Superior temporal gyrus (tissue), 1 donor: ENCODE results near the gene ATF5.
A peak's percentile ranks its signal among the peaks of the same experiment; 100 is the strongest.

Experiments
- DNase-seq: peaks from one replicate; pipeline ENCODE4 v3.0.0-alpha.2; 2016; ENCODE audit errors: extremely low spot score

Gene ATF5

DNA sequence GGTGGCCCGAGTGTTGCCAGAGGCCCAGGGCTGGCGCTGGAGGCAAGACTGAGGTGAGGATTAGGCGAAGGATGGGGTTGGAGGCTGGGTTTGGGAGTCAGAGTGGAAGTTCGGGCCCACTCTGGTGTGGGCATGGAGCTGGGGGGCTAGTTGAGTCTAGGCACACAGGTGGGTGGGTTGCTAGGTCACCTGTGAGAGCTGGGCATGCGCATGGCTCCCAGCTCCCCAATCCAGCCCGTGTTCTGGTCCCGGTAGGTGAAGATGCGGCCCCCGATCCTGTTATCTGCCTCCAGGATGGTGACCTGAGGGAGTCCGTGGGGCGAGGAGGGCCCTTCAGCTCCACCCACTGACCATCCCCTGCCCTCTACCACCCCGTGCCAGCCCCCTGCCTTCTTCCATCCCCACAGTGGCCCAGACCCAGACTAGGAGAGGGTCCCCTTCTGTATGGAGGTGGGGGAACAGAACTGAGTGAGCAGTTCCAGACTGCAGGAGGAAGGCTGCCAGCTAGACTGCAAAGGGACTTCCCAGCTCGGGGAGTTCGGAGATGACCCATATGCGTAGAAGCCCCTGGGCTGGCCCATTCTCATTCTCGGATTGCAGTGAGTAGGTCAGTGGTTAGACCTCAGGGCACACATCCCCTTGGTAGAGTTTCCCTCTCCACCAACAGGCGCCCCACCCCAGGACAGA lies 34.0 kb upstream of the ATF5 start:
- no peak for DNase-seq

DNA sequence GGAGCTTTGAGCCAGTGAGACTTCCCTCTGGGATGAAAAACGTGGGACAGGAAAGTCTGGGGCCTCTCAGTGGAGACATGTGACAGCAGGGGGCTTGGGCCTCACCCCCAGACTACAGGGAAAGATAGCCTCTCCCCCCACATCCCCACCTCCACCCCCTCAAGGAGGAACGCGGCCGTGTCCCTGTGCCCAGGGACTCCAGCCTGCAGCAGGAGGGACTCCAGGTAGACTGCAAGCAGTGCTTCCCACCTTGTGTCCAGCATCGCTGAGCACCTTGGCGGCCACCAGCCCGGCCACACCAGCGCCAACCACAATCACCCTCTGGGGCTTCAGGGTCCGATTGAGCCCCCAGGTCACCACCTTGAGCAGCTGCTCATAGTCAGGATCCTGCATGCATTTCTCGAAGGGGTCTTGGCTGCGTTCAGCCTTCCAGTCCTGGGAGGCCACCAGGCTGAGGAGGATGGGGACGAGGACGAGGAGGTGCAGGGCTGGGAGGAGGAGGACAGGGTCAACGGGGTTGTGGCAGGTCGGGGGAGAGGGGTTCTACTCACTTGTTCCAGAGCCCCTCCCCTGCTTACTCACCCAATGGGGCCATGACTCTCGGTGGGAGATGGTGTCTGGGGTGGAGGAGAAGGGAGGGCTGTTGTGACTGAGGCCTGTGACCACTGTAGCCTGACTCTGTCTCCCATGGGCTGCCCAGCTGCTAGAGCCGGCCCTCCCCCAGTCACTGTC lies 33.3 kb upstream of the ATF5 start:
- no peak for DNase-seq

DNA sequence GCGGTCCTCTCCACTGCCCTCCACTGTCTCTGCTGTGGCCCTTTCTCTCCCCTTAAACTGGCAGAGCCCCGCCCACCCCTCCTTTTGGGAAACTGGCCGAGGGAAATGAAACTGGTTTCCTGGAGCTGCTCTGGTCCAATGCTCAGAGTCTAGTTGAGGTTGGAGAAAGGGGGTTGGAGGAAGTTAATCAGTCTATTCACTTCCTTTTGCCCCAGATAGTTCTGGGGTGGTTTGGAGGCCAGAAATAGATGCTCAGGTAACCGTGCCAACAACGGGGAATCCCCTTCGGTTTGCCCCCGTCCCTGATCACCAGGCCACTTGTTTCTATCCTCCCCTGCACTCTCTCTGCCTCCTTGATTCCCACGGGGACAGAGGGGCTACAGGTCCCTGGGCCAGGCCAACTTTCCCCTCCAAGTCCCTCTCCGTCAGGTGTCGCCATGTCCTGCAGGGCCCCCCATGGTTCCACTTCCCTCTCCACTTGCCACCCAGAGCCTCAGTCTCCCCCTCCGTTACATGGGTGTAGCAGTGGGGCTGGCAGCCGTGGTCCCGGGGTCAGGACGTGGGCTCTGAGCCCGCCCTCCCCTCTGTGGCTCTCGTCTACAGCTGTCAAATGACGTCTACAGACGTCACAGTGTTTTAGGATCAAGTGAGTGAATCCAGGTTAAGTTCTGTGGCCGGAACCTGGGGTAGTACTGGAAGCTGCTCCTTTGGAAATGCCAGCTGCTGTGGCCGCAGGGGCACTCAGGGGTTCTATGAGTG lies 32.0 kb upstream of the ATF5 start, which contains the start of gene IL4I1:
Gene IL4I1 (minus strand): TSS at position 25 of the 759 bp plus-strand sequence. CDS start 727 bp downstream, outside the sequence.
- no peak for DNase-seq

DNA sequence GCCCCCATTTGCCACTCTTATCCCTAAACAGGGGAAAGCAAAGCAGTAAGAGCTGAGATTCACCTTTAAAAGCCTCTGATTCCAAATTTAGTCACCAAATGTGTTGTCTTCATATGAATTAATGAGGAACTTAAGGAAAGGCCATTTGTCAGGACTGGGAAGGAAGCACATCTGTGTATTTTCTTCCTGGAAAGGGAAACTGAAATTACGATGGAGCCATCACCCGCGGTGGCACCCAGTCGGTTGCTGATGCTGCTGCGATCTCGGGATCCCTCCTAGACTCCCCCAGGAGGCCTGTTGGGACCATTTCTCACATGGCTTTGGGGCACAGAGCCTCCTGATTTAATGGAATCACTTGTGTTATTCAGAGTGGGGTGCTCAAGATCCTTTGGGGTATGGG lies 24.9 kb upstream of the ATF5 start:
- DNase-seq, result no peak

DNA sequence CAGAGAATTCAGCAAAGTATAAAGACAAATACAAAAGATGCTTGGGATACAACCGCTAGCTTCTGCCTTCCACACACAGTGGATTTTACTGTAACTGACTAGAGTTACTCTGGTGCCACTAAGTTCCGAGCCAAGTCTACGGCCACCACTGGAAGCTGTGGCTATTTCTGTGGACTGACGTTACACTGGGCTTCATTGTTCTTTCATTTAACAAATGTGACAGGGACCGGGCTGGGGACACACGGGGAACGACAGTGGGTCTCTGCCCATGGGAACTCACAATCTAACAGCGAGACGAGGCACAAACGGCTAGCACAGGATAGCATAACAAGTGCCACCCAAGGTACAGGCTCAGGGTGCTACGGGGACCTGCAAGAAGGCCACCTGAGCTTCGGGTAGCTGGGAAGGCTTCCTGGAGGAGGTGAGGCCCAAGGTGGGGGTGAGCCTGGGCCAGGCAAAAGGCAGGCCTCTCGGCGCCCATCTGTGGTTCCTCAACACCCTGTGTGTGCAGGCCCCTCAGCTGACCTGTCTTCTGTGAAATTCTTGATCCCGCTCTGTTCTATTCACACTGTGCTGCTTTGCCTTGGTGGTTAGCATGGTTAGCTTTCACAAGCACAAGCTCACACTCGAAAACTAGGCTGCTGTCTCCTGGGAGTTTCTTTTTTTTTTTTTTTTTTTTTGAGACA lies 22.0 kb upstream of the ATF5 start:
- DNase-seq, result peak; percentile 71

DNA sequence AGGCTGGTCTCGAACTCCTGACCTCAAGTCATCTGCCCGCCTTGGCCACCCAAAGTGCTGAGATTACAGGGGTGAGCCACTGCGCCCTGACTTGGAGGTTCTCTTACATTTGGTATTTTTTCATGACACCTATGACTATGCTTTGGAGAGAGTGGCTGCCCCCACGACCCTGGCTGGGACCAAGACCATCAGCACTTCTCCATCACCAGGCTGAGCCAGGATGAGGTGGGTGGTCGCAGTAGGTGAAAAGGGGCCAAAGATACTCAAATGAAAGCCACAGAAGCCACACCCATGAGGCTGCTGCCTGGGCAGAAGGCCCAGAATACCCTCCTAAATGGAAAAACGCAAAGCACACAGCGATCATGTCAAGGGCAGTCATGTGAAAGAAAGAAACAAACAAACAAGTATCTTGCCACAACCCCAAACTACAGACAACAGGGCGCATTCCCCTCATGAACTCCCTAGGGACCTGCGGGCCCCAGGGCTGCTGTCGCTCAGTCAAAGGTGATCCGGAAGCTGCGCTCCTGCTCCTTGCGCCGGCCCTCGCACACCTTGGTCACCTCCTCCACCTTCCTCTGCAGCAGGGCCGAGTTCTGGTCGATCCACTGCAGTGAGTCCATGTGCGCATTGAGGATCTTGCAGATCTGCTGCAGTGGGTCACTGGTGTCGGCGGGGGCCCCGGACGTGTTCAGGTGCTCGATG lies 21.1 kb upstream of the ATF5 start:
- no peak for DNase-seq

DNA sequence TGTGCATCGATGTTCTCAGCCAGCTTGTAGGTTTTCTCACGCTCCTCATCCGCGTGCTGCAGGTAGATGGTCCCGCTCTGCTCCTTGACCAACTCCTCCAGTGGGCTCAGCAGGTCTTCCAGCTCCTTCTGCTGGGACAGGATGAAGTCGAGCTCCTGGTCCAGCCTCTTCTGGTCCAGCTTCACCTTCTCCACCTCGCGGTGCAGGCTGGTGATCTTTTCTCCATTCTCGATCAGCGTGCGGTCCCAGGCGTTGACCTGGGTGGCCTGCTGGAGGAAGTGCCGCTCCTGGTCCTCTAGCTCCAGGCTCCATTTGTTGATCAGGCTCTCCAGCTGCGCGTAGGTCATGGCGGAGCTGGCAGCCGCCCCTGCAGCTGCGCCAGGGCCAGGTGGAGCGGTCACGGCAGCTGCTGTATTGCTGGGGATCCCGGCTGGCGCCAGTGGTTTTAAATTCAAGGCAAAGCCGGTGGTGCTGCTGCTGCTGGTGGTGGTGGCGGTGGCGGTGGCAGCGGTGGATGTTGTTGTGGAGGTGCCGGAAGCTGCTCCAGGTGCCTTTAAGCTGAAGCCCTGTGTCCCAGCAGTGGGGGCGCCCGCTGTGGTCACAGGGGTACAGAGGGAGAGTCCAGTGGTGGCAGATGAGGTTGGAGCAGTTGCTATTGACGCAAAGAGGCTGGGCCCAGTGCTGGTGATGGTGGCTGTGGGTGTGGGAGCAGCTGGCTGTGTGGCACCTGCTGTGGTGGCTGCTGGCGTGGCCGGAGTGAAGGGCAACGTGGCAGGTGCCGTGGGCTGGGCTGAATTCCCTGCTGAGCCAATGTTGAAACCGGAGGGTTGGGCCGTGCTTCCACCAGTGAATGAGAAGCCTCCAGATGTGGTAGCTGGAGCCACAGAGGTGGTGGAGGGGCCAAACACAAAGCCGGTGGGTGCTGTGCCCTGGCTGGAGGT lies 20.3 kb upstream of the ATF5 start:
- DNase-seq, result no peak

DNA sequence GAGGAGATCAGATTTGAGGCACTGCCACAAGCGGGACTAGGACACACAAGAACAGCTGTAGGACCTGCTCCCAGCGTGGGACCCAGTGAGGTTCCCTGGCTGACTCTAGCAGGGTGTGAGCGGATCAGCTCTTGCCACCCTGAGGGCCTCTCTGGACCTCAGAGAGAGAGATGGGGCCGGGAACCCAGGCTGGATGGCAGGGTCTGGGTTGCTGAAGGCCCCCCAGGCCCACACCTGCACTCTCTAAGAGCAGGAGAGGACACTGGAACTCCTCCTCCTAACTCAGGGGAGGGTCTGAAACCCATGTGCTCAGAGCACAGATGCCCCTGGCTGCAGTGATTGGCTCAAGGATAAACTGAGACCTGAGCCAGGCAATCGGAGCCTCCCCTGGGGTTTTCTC lies 18.8 kb upstream of the ATF5 start:
- no peak for DNase-seq

DNA sequence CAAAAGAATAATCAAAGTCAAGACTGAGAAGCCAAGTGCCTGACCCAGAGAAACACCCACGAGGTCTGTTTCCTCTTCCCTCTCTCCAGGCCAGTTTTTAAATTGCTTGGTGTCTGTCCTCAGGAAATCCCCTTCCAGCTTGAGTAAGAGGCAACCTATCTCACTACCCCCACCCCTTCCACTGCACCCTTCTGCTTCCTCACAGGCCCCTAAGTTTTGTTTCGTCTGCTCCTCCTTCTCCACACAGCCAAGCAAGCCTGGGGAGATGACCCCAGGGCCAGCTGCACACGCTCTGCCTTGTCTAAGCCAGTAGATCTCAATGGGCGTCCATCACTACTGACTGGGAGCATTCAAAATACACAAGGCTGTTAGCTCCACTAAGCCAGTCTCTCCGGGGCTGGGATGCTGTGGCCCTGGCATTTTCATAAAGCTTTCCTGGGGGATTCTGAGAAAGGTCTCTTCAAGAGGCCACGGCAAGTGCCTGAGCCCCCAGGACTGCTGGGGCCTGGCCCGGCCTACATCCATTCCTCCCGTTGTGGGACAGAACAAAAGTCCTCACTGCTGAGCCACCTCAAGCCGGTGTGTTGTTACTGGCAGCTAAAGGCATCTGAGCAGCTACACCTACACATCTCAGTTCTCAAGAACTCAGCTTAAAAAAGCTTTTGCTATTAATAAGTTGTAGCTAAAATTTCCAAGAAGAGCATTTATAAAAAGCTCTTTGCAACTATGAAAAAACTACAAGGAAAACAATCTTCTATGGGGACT lies 17.4 kb upstream of the ATF5 start:
- DNase-seq, result peak; percentile 51

DNA sequence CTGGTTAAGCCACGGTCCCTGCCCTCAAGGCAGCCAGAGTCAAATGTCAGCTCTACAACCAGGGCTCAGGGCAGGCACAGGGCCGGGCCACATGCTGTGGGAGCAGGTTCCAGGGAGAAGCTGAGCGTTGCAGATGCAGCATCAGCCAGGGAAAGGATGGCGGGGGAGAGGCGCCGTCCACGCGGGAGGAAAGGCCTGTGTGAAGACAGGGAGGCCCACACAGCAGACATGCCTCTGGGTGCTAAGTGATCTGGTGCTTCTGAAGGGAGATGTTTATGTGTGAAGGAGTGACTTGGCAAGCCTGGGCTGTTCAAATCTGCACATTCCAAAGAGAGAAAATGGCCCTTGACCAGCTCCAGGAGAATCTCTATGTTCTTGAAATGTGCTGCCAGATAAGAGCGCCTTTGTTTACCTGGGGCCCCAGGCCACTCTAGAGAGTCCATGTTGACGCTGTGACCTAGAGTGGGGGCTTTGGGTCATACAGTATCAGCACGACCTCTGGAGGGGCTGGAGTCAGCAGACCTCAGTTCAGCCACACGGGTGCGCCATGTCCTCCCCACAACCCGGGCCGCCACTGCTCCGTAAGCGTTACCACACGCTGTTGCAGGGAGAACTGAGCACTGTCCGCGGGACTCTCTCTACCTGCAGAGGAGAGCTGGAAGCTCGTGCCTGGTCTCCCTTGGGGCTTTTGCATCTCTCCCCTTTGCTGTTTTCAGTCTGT lies 15.9 kb upstream of the ATF5 start:
- DNase-seq, result peak; percentile 51

DNA sequence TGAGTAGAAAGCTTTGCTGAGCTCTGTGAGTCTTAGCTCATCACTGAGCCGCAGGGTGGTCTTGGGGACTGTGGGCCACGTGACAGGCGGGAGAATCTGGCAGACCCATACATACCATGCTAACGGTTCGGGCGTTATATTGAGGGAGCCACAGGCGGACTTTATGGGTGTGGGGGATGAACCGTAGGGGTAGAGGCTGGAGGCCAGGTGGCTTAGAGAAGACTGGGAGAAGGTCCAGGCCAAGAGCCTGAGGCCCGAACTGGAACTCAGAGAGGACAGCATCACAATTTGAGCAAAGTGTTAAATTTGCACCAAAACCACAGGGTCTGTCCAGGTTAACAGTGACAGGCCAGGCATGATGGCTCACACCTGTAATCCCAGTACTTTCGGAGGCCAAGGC lies 15.3 kb upstream of the ATF5 start:
- DNase-seq, result no peak

DNA sequence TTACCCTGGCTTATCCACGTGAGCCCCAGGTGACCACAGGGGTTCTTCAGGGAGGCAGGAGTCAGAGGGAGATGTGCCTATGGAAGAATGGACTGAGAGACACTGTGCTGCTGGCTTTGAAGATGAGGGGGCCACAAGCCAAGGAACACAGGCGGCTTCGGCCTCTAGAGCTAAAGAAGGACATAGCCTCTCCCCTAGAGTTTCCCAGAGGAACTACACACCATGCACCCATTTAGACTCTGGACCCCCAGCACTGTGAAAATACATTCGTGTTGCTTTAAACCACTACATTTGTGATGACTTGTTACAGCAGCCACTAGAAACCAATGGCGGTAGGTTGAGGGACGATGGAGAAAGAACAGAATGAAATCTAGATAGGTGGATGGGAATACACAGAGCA lies 13.7 kb upstream of the ATF5 start:
- DNase-seq, result no peak

DNA sequence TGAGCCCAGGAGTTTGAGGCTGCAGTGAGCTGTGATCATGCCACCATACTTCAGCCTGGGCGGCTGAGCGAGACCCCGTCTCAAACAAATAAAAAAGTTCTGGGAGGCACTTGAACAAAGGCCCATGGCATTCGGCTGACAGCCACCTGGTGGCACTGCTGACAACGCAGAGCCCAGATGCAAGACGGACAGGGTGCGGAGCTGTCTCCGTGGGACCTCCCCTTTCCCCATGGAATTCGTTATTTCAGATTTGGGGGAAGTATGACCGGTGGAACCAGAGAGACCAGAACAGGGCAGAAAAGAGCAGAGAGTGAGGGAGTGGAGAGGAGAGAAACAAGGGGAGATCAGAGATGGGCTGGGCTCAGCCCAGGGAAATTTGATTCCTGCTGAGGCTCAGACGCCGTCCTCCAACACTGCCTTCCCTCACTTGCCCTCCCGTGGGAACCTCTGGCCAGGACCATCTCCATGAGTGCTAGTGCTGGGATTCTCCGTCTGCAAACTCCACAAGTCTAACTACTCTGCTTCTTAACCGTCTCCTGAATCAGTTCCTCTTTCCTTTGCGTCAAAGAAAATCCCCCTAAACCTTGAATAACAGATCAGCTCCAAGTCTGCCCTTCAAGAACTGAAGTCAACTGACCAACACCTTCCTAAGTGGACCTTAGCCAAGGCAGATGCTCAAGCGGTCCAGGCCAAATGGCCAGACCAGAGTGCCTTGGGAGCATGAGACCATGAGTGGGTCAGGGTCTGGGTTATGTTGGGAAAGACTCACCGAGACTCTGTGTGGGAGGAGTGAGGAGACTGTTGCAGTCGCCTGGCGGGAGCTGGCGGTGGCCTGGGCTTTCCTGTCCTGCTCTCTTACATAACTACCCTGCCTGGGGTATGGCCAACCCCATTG lies 11.9 kb upstream of the ATF5 start:
- no peak for DNase-seq

DNA sequence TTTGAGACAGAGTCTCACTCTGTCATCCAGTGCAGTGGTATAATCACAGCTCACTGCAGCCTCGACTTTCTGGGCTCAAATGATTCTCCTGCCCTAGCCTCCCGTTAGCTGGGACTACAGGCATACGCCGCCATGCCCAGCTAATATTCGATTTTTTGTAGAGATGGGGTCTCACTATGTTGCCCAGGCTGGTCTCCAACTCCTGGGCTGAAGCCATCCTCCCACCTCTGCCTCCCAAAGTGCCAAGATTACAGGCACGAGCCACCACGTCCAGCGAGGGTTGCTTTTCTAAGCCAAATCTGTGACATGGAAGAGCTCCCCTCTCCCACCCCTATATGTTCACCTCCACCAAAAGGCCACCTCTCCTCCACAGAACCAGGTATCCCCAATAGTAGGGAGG lies 10.9 kb upstream of the ATF5 start:
- DNase-seq, result no peak

DNA sequence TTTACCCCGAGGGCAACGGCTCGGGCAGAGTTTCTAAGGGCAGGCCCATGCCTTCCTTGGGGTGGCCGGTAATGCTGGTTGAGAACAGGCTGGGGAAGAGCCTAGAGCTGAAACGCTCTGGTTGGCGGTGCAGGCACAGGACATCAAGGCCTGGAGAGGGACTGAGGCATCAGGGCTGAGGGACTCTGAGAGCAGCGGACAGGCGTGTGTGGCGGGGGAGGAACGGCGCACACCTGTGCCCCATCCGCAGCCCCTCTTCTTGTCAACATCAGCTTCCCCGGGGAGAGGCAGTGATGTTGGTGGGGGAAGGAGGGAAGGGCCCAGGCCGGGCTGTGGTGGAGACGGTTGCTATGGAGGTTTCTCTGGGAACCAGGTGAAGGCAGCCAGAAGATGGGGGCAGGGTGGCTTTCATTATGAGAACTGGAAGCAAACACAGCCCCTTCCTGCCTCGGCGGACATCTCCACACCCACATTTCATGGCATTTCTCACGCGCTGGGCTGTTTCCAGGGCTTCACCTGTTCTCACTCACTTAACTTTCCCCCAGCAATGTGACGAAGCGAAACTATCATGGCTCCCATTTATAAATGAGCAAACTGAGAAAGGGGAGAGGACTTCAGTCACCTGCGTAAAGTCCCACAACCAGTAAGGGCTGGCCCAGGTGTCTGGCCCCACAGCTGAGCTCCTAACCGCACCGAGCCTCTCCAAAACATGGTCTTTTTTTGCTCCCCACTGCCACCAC lies 8.2 kb upstream of the ATF5 start:
- DNase-seq, result no peak

DNA sequence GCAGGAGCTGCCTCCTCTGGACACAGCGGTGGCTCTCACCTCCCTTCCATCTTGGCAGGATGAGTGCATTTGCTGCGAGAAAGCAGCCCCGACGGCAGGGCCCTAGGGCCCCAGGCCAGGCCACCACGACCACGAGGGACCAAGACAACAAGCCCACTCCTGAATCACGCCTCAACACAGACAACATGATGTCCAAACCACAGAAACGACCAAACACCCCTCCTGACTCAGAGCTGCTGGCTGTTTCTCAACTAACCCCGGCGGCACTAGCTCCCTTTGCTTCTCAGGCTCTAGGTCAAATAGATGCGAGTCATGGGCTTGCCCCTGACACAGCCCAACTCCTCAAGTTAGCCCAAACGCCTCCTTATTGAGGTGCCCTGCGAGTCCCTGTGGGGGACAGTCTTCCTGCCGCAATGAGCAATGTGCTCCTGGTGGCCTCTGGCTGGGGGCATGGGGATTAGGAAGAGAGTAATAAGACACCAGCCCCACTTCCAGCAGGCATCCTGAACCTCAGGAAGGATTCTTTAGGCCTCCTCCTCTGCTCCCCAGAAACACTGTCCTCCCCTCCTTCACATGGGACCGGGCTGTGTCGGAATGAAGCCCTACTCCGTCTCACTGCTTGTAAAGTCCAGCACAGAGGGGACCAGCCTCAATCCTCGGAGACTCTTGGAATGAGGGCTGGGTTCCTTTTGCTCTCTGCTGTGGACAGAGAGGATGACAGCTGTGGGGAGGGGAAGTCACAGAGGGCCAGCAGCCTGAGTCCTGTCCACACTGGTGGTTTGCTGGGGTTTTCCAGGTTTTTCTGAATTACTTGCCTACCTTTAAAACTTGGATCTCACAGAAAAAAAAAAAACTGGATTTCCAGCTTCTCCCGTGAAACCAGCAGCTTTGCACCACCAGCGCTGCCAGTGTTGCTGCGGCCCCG lies 6.9 kb upstream of the ATF5 start:
- DNase-seq, result no peak
